ENCODE measurements around the gene SLC25A17. TPM values are rescaled to one million over a fixed set of nuclear protein-coding genes. Genes with fewer than 3 reads are reported as not detected.
"Not testable (repeated sequence)": the region's sequence is repeated elsewhere in the genome, so short reads cannot be mapped to it uniquely, and the experiment has no call there.

SLC25A17 gene, protein sequence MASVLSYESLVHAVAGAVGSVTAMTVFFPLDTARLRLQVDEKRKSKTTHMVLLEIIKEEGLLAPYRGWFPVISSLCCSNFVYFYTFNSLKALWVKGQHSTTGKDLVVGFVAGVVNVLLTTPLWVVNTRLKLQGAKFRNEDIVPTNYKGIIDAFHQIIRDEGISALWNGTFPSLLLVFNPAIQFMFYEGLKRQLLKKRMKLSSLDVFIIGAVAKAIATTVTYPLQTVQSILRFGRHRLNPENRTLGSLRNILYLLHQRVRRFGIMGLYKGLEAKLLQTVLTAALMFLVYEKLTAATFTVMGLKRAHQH
- 32.8 and 37.7 TPM in 2 replicates for total RNA-seq

DNA sequence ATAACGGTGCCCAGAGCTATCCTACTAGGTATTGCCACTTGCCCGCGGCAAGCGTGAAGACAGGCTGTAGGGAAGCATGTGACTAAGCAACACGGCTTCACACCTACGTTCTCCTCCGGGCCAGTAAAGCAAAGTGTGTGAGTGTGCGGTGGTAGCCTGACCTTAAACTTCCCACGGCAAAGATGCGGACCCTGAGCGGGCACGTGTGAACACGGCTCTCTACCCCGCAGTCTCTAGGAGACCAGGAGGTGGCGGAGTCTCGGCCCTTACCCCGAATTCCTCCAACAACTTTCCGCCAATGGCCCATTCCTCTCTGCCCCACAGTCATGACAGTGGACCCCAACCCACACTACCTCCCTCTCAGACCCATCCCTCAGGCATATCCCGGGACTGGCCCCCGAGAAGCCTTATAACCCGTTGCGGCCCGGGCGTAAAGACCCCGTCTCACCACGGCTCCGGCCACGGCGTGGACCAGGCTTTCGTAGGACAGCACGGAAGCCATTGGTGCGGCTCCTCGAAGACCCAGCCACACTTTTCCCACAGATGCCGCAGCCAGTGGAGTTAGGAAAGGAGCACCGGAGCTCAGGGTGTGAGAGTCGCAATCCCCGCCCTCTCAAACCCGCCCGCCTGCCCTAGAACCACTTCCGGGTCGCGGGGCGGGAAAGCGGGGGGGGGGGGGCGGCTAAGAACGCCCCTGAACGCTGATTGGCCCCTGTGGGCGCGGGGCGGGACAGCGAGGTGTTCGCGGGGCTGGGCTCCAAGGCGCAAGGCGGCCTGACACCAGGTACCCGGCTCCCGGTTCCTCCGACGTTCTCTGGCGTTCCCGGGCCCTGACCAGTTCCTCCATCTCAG is at the start of gene SLC25A17:
SLC25A17 (minus strand) TSS at position 600 of the 852 bp plus-strand sequence; CDS start at position 502, 98 bp downstream.
- Mint-ChIP-seq H3K27ac (peak within 1 kb of the TSS; percentile 94), H3K27me3 (no peaks in the 10 kb centered on the region)

GRCh38 chr22:40868379-40868778 is 49.2 kb upstream of the SLC25A17 start:
- H3K27ac Mint-ChIP-seq; DNase-seq; H3K36me3 Mint-ChIP-seq (ENCODE audit: low read depth); H3K27me3 Mint-ChIP-seq; H3K4me1 Mint-ChIP-seq; H3K9me3 Mint-ChIP-seq; H3K4me3 Mint-ChIP-seq; intact Hi-C loops (cut with micrococcal nuclease): not testable (repeated sequence)

More for the DNA sequence above, at the start of gene SLC25A17:
- no peaks in the 10 kb centered on the region for H3K9me3 Mint-ChIP-seq
- peak within 1 kb of the TSS; percentile 92 for H3K4me3 Mint-ChIP-seq
- peaks cover 30% of the 10 kb centered on the region for H3K4me1 Mint-ChIP-seq
- peaks cover 25% of the 10 kb centered on the region for H3K36me3 Mint-ChIP-seq (ENCODE audit: low read depth)
- DNase-seq, result peak; percentile 96
- intact Hi-C loops (cut with micrococcal nuclease), result loop anchor here (1.0 to 2.0 kb wide), 4 partner anchors 37 to 136 kb away; partner anchors contain the start of genes RBX1 and ST13

DNA sequence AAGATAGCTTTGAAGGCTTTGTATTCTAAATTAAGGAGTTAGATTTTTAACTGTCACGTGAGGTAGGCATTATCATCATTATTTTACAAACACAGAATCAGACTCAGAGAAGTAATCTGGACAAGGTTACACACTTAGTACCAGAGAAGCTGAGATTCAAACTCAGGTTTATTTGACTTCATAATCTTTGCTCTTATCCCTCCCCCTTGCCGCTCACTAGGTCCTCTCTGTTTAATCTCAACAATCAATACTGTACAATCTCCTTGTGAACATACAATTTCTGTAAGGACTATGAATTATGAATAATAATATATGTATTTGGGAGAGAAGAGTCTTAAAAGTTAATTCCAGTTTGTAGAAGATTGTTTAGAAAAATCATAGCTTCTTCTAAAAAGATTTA is 48.0 kb upstream of the SLC25A17 start:
- H3K27me3 Mint-ChIP-seq, result no peaks in the 10 kb centered on the region
- H3K36me3 Mint-ChIP-seq (ENCODE audit: low read depth), result no peaks in the 10 kb centered on the region
- no peak overlapping the region for H3K4me3 Mint-ChIP-seq
- peaks cover 2% of the 10 kb centered on the region for H3K4me1 Mint-ChIP-seq
- intact Hi-C loops (cut with micrococcal nuclease), result no loop called here
- H3K27ac Mint-ChIP-seq, result no peak overlapping the region
- no peaks in the 10 kb centered on the region for H3K9me3 Mint-ChIP-seq
- no peak for DNase-seq

DNA sequence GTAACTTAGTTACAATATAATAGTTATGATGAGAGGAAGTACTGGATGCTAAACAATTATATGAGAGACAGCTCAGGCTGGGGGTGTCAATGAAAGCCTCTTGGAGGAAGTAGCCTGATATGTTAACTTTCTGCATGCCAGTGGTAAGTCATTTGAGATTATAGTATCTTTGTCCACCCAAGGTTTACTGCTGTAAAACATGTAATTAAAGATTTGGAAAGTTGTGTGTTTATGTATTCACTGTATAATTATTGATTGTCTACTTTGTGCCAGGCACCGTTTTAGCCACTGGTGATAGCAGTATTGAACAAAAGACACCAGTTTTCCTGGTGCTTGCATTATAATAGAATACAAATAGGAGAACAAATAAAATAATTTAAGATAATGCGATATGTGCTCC is 43.4 kb upstream of the SLC25A17 start:
- Mint-ChIP-seq H3K9me3 (no peaks in the 10 kb centered on the region), H3K4me1 (peaks cover 11% of the 10 kb centered on the region), H3K27ac (no peak overlapping the region), H3K36me3 (ENCODE audit: low read depth) (peaks cover 12% of the 10 kb centered on the region), H3K27me3 (no peaks in the 10 kb centered on the region), H3K4me3 (no peak overlapping the region)
- DNase-seq, result no peak
- intact Hi-C loops (cut with micrococcal nuclease), result no loop called here

- Mint-ChIP-seq H3K36me3 (ENCODE audit: low read depth) (peaks cover 15% of the 10 kb centered on the region), H3K27ac (no peak within 1 kb of the TSS), H3K9me3 (no peaks in the 10 kb centered on the region), H3K4me1 (peaks cover 15% of the 10 kb centered on the region), H3K4me3 (no peak within 1 kb of the TSS), H3K27me3 (no peaks in the 10 kb centered on the region)
- intact Hi-C loops (cut with micrococcal nuclease), result no loop called here
- no peak for DNase-seq
These were observed 42.9 kb upstream of the SLC25A17 start, which contains the start of gene DNAJB7 for GRCh38 chr22:40862013-40862412. DNAJB7 (minus strand) TSS chr22:40862113; CDS start chr22:40861994, 119 bp downstream.

- Mint-ChIP-seq H3K36me3 (ENCODE audit: low read depth) (peaks cover 21% of the 10 kb centered on the region), H3K9me3 (no peaks in the 10 kb centered on the region), H3K4me1 (peaks cover 39% of the 10 kb centered on the region), H3K27ac (peak overlapping the region; percentile 100), H3K27me3 (peaks cover 2% of the 10 kb centered on the region), H3K4me3 (peak overlapping the region; percentile 96)
- intact Hi-C loops (cut with micrococcal nuclease), result loop anchor here (2.0 kb wide), 5 partner anchors 41 to 429 kb away; partner anchors contain the start of genes L3MBTL2, RANGAP1 and RBX1
- DNase-seq, result no peak
These were observed 38.2 kb upstream of the SLC25A17 start for GRCh38 chr22:40857309-40857855.

DNA sequence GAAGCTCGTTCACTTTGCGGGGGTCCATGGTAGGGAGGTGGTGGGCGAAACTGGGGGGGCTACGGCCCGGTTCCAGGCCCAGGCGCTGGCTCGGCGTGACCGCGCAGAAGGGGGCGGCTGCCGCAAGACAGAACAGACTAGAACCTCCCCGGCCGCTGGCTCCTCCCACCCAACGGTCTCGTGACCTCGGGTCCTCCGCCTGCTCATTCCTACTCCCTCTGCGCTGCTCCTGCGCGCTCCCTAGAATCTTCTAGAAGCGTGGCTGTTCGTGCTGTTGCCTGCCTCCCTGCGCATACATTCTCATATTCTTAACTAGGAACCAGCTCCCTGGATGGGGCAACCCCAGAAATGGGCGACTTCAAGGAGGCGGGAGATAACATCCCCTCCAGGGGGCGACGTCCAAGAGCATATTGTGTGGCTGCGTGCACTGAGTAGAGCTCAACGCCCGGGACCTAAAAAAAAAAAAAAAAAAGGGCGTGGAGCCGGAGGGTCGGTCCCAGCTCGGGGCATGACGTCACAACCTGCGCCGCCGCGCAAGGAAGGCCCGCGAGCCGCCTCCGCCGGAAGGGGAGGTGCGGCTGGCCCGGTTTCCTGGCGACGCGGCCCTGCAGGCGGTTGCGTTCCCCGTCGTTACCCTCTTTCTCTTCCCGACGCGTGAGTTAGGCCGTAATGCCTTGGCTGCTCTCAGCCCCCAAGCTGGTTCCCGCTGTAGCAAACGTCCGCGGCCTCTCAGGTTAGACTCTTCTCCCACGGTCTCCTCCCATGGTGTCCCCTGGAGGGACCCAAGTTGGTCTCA is 37.6 kb upstream of the SLC25A17 start, which contains the start of the genes ST13 and XPNPEP3:
ST13 (minus strand) TSS at position 127 of the 796 bp plus-strand sequence; CDS start at position 28, 99 bp downstream.
XPNPEP3 (plus strand) TSS at position 636 of the 796 bp plus-strand sequence; CDS start at position 670, 34 bp downstream.
- DNase-seq, result peak; percentile 99
- Mint-ChIP-seq H3K4me3 (peak within 1 kb of the TSS; percentile 96), H3K36me3 (ENCODE audit: low read depth) (peaks cover 23% of the 10 kb centered on the region), H3K9me3 (no peaks in the 10 kb centered on the region), H3K27ac (peak within 1 kb of the TSS; percentile 100), H3K27me3 (peaks cover 2% of the 10 kb centered on the region), H3K4me1 (peaks cover 42% of the 10 kb centered on the region)
- intact Hi-C loops (cut with micrococcal nuclease), result loop anchor here (1.0 to 2.0 kb wide), 7 partner anchors 37 to 430 kb away; partner anchors contain the start of genes L3MBTL2, MRTFA, RANGAP1 and RBX1

DNA sequence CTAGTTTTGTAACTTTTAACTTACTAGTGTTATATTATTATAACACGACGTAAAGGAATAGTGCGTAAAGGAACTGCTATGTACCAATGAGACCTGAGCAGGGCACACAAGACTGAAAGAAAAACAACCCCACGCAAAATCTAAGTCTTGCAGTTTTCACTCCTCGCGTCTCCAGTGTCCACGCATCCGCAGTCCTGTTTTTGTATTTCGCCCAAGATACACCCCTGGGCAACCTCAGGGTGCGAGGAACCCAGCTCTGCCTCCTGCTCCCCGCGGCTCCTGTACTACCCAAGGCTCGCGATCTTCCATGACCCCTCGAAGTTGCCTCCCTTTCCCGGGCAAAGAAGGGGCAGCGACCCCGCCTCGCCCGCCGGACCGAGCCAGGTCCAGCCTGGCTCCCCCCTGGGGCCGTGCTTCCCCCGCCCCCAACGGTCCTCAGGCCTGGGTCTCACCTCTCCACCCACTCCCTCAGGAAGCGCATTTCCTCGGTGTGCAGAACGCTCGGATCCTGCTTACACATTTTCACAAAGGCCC is 36.9 kb upstream of the SLC25A17 start:
- peak overlapping the region; percentile 96 for H3K4me3 Mint-ChIP-seq
- no peak for DNase-seq
- peaks cover 46% of the 10 kb centered on the region for H3K4me1 Mint-ChIP-seq
- peak overlapping the region; percentile 100 for H3K27ac Mint-ChIP-seq
- H3K36me3 Mint-ChIP-seq (ENCODE audit: low read depth), result peaks cover 22% of the 10 kb centered on the region
- H3K27me3 Mint-ChIP-seq, result peaks cover 2% of the 10 kb centered on the region
- no peaks in the 10 kb centered on the region for H3K9me3 Mint-ChIP-seq
- intact Hi-C loops (cut with micrococcal nuclease), result loop anchor here (1.0 to 2.0 kb wide), 7 partner anchors 37 to 431 kb away; partner anchors contain the start of genes L3MBTL2, MRTFA, RANGAP1 and RBX1

DNA sequence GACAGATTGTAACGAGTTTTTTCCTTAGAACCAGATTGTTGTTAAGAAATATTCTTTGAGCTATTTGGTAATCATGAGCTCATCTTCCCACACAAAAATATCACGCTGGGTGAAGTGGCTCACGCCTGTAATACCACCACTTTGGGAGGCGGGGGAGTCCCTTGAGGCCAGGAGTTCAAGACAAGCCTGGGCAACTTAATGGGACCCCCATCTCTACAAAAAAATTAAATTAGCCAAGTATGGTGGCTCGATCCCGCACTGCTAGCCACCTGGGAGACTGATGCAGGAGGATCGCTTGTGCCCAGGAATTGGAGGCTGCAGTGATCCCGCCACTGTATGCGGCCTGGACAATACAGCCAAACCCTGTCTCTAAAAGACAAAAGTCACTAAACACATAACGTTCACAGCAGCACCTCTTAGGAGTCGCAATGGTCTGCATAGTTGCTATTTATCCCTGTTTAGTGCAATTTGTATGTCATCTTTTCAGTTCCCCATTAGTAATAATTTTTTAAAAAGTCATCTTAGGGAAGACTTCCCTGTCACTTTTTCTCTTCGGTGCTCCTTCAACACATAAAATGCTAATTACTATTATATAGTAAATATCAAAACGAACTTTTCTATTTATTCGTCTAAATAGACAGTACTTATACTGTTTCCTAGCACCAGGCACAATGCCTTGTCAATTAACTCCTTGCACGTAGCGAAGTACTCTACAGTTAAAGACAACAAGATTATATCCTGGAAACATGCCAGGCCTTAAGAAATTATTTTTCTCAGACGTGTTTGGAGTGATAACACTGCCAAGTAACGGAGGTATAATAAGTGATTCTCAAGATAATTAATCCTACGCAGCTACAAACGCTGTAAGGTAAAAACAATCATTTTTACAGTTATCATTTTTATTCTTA is 36.2 kb upstream of the SLC25A17 start:
- intact Hi-C loops (cut with micrococcal nuclease), result no loop called here

GRCh38 chr22:40853961-40854360 is 34.8 kb upstream of the SLC25A17 start:
- Mint-ChIP-seq H3K27ac (peak overlapping the region; percentile 31), H3K36me3 (ENCODE audit: low read depth) (peaks cover 25% of the 10 kb centered on the region)

More for the DNA sequence above, 36.2 kb upstream of the SLC25A17 start:
- peaks cover 2% of the 10 kb centered on the region for H3K27me3 Mint-ChIP-seq
- H3K4me3 Mint-ChIP-seq, result peak overlapping the region; percentile 96
- peaks cover 46% of the 10 kb centered on the region for H3K4me1 Mint-ChIP-seq
- peak; percentile 59 for DNase-seq
- H3K27ac Mint-ChIP-seq, result peak overlapping the region; percentile 63
- no peaks in the 10 kb centered on the region for H3K9me3 Mint-ChIP-seq
- peaks cover 20% of the 10 kb centered on the region for H3K36me3 Mint-ChIP-seq (ENCODE audit: low read depth)

DNA sequence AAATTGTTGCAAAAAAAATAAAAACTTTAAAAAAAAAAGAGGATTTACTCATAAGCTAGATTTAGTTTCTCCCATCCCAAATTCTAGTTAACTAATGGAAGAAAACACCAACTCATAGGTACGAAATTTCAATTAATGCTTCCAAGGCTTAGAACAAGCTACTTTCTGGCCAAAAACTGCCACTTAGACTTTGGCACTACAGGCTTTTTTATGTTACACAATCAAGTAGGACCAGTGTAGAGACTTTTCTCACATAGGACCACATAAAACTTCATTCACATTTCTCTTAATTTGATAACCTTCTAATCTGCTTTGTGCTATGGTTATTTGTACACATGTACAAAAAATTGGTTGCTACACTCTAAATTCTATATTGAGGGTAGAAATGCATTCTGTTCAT is 34.2 kb upstream of the SLC25A17 start:
- peak overlapping the region; percentile 31 for H3K27ac Mint-ChIP-seq
- intact Hi-C loops (cut with micrococcal nuclease), result no loop called here
- H3K27me3 Mint-ChIP-seq, result peaks cover 2% of the 10 kb centered on the region
- peaks cover 42% of the 10 kb centered on the region for H3K4me1 Mint-ChIP-seq
- no peak for DNase-seq
- H3K36me3 Mint-ChIP-seq (ENCODE audit: low read depth), result peaks cover 25% of the 10 kb centered on the region
- peak overlapping the region; percentile 50 for H3K4me3 Mint-ChIP-seq
- no peaks in the 10 kb centered on the region for H3K9me3 Mint-ChIP-seq

More at GRCh38 chr22:40853961-40854360, 34.8 kb upstream of the SLC25A17 start:
- H3K27me3 Mint-ChIP-seq, result peaks cover 2% of the 10 kb centered on the region
- intact Hi-C loops (cut with micrococcal nuclease), result no loop called here
- peak overlapping the region; percentile 50 for H3K4me3 Mint-ChIP-seq
- H3K4me1 Mint-ChIP-seq, result peaks cover 43% of the 10 kb centered on the region
- no peak for DNase-seq
- H3K9me3 Mint-ChIP-seq, result no peaks in the 10 kb centered on the region

- H3K4me1 Mint-ChIP-seq; H3K27me3 Mint-ChIP-seq; DNase-seq; H3K4me3 Mint-ChIP-seq; H3K27ac Mint-ChIP-seq; H3K9me3 Mint-ChIP-seq; intact Hi-C loops (cut with micrococcal nuclease): not testable (repeated sequence)
- H3K36me3 Mint-ChIP-seq (ENCODE audit: low read depth), result peaks cover 43% of the 10 kb centered on the region
These were observed 26.7 kb upstream of the SLC25A17 start for GRCh38 chr22:40845816-40846215.

Measured in activated CD4-positive, alpha-beta T cell treated with anti-CD3 and anti-CD28 coated beads, Interleukin-2, amount 10 ng/mL, durations not matched to agents 24 days and 14 days (primary cell).